Stimulated activated CD4-positive, alpha-beta T cell treated with anti-CD3 and anti-CD28 coated beads, Interleukin-12 subunit alpha, Interleukin-12 subunit beta, amount 100 ng/mL, for 48 hours (primary cell): ENCODE results near the gene CD93.

Experiments
- DNase-seq, 3 donors: peaks; one replicate each; pipeline ENCODE4 v3.0.0-alpha.2; 2020; ENCODE audit warnings: low read depth in 2 of 3, low spot score in 1 of 3

Gene CD93

DNA sequence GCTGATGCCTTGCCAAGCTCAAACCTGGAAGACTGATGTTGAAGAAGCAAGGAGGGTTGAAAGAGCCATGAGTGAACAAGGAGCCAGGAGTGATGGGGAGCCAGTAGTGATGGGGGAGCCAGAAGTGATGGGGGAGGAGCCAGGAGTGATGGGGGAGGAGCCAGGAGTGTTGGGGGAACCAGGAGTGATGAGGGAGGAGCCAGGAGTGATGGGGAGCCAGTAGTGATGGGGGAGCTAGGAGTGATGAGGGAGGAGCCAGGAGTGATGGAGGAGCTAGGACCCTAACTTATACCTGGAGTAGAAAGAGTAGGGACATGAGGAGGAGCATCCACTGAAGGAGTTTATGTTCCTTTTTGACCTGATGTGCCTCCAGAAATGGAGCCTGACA is 14.6 kb upstream of the CD93 start:
- no peak for DNase-seq

DNA sequence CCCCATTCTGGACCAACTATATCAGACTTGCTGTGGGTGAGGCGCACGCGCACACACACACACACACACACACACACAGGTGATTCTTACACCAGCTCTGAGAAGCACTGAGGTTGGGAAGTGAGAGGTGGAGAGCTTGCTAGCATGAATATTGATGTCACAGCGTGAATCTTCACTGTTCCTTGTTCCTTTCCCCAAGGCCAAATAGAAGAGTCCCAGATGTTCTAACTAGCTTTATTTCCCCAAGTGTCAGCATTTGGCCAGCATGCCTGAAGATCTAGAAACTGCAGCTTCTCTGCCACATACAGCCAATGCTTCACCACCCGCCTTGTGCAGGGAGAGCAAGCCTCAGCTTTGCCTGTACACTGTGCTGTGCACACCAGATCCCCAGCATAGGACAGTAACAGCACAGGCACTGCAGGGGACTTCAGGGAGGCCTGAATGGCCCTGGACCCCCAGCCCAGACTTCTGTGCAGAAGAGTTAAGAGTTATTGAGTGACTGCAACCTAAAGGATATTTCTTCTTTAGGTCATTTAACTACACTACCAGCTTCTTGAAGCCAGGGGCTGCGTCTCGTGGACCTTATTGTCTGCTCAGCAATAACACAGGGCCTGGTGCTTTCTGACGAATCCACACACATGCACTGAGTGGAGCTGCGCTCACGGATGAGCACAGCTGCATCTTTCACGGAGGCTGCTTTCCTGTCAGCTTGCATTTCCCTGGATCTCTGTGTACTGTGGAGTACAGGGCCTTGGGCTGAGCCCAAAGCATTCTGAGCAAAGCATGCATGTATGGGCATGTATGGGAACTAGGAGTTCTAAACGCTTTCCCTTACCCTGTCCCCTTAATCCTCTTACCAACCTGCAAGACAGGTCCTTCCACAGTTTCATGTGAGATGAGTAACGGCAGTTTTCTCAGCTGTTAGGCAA is 13.9 kb upstream of the CD93 start:
- DNase-seq = no peak

DNA sequence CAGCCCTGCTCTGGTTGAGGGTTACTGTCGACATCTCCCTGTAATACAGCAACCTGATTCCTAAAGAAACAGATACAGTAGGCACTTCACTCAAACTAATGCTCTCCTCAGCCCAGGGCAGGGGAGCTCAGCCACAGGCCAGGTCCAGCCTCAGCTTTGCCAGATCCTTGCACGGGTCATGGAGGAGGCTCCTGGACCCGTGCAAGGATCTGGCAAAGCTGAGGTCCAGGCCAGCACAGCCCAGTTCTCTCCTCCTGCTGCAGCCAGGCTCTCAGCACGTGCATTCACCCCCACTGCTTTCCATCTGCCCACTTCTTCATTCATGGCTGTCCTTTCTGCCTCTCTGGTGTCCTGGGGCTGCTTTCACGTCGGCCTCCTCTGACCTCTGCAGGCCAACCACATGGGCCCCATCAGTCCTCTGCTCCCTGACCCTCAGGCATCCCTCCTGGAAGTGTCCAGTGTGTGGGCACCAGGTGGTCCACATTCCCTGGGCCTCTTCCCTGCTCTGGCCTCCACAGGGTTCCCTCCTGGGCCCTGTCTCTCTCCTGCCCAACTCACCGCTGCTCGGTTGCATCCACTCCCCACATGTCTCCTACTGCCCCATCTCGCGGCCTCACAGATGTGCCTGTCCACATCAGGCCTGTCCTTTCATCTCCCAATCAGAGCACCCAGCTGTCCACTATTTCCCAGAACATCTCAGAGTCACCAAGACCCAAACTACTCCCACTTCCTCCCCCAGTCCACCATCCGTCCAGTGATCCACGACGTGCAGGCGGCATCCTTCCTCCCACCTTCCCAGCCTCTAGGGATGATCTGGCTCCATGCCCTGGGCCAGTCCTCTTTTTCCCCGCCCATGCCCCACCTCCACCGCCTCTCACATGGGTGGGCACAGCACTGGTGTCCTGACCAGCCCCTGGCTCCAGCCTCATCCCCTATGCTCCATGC is 11.8 kb upstream of the CD93 start:
- no peak for DNase-seq

DNA sequence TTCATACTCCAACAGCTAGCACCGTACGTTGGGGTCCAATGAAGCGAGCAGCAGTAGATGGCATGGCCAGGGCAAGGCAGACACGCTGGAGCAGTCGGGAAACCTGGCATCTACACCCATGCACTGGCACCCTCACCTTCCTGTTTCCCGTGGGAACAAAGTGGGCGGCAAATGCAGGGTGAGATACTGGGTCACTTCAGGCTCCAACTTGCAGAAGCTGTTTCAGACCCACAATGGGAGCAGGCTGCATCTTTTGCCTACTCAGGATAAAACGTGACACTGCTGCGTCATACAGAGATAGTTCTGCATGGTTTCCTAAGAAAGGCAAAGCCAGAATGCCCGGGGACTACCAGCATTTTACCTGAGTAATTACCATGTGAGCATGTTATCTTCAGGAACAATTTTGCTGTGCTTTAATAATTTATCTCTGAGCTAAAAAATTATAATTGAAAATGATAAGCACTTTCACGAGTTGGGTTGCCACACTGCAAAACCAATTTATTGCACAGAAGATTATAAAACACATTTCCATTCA is 10.9 kb upstream of the CD93 start:
- DNase-seq = no peak

DNA sequence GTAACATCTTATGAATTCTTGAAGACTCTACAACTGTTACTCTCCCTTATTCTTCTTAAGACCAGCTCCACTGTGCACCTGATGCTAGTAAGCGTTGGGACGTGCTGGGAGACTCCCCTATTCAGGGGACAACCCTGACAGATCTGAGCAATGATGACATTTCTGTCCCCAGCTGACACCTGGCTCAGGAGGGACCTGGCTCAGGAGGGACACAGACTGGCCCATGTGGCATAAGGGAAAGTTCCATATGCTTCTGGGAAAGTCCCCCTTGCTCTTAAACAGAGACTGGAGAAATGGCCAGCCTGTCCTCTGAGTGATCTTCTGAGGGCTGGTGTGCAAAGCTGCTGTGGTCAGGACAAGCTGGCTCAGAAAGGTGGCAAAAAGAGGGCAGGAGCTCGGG is 10.0 kb upstream of the CD93 start:
- no peak for DNase-seq

- DNase-seq = no peak
Measured at GRCh38 chr20:23095499-23095898, 9.4 kb upstream of the CD93 start.

DNA sequence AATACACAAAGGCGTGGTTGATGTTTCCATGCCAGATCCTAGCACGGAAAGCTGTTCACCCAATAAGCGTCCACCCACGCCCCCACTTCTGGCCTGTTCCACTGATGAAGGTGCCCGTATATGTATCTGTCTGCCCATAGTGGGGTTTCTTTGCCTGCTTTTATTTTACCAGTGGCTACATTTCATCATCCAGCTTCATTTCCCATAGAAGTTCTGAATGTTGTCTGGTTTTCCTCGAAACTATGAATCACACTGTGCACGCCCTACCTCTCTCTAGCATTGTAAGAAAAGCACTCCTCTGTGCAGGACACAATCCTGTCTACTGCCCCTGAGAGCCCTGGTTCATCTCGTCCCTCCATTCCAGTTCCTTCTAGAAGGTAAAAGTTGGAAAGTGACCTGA is 8.8 kb upstream of the CD93 start:
- DNase-seq = no peak

DNA sequence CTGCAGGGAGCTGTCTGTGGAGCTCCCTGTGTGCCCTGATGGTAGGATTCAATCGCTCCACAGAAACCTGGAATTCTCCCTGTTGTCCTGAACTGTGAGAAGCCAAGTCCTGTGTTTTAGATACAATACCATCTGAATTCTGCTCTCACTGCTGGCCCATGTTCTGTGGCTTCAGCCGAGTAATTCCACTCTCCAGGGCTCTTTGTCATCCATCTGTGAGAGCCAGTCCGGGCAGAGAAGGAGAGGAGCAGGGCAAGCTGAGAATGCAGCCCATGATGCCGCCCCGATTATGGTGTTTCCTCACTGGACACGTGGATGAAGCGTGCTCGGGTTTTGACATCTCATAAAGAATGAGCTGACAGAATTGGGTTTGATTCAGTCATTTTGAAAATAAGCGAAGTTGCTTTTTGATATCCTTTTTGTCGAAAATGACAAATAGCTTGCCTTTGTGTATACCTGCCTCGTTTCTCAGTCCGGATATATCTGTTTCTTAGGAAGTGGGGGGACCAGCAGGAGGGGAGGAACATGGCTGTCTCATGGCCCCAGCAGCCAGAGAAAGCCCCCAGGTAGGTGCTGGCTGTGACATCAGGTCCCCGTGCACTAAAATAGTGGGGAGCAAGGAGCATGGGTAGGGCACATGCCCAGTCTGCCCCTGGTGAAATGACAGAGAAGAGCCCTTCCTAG is 8.2 kb upstream of the CD93 start:
- no peak for DNase-seq

GRCh38 chr20:23093613-23094012 is 7.5 kb upstream of the CD93 start:
- no peak for DNase-seq

GRCh38 chr20:23092861-23093495 is 6.9 kb upstream of the CD93 start:
- DNase-seq = no peak

DNA sequence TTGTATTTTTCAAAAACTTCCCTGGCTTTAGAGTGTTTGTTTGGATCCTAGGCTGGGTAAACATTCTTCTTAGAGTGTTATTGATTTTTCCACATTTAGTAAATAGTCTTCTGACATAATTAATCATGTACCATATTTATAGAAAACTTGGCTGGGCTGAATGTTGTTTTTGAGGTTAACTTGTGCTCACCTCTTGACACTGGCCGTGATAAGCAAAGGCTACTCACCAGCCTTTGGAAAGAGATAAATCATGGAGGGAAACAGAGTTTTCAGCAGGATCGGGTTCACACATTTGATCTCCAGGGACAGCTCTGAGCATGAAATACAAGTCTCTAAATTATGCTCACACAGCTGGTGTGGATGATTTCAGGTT is 6.2 kb upstream of the CD93 start:
- DNase-seq = no peak

DNA sequence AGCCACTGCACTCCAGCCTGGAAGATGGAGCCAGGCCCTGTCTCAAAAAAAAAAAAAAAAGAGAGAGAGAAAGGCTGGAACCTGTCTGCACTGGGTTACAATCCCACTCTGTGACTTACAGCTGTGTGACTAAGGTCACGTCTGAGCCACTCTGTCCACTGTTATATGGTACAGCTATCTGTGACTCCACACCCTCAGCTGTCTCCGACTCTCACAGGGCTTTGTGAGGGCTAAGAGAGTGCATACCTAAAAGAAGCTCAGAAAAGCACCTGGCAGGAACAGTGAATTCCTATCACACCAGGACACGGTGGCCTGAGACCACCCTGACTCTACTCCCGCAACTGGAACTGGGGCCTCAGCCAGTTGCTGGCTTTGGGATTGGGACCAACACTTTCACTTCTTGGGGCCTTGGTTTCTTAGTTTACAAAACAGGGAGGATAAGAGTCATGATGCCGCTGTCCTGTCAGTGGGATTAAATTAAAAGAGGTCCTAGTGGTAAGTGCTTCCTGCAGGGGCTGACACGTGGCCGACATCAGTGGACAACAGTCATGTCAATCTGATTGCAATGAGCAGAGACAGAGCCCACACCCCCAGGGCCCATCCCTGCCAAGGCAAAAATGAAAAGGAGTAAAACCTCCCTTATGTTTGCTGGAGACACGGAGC is 5.7 kb upstream of the CD93 start:
- DNase-seq = no peak

- DNase-seq = no peak
Measured at GRCh38 chr20:23090878-23091277, 4.8 kb upstream of the CD93 start.

DNA sequence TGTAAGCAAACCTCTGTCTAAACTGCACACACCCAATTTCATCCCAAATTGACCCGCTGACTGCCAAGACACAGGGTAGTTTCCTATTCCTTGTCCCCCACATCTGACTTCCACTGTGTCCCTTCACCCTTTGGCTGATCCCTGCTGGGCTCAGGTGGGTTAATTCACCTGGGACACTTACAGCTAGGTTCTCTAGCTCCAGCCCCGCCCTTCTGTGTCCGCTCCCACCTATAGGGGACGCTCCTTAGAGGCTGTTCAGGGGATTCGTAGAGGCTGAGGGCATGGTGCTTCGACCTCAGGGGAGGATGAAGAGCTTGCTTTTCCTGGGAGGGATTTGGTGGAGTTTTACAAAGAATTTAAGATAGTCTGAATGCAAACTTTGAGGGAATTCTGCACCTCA is 4.0 kb upstream of the CD93 start:
- DNase-seq = no peak

GRCh38 chr20:23088866-23089265 is 2.7 kb upstream of the CD93 start:
- DNase-seq = no peak

GRCh38 chr20:23087587-23088251 is 1.6 kb upstream of the CD93 start:
- DNase-seq = no peak

DNA sequence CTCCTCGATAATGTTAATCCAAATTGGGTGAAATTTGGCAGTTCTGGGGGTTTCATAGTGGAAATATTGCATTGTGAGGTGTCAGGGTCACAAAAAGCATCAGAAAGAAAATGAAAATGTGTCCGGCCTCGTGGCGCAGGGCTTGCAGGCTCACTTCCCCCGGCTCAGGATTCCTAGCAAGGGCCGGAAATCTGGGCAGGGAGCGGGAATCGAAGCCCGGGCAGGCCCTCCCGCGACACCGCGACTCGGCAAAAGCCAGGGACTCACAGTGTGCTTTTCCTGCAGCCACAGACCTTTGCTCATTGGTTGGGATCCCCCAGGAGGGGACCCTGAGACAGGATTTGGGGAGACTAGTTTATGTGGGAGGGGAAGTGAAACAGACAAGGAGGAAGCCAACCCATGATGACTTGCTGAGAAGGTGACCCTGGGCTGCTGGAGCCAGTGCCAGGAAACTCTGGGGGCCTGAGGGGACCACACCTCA is 847 bp upstream of the CD93 start:
- no peak for DNase-seq

DNA sequence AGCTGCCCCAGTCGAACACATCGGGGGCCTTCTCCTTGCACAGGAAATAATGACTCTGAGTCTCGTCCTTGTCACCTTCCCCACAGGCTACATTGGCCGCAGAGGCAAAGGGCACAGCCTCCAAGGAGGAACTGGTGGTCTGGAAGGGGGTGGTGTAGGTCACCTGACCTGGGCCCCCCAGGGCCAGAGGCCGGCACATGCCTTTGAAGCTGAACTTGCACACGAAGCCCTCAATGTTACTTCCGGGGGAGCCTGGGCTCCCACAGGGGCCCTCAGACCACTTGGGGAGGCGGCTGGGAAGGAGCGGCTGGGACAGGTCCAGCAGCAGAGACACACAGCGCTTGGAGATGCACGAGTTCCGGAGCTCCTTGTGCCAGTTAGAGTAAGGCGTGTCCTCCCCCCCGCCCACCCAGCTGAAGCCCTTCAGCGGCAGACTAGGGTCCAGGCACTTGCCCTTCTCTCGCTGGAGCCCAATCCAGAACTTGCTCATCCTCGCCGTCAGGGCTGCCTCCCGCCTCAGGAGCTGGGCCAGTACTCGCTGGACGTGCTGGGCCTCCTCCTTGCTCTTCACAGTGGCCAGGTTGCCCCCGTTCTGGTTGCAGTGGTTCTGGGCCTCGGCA is 578 bp downstream of the CD93 start:
- DNase-seq = no peak

DNA sequence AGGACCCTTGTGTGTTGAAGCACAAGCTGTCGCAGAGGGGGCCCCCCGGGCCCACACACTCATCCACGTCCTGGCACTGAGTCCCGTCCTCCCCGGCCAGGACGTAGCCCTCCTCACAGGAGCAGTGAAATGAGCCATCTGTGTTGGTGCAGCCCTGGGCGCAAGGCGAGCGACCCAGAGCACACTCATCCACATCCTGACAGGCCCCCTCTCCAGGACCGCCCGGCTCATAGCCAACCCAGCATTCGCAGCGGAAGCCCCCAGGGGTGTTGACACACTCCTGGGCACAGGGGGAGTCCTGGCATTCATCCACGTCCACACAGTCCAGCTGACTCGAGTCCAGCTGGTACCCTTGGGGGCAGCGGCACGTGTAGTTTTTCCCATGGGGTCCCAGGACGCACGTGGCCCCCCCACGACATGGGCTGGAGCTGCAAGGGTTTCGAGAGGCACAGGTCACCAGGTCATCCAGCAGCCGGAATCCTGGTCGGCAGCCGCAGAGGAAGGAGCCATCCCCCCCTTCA is 1.2 kb downstream of the CD93 start:
- no peak for DNase-seq
